Activated CD4-positive, CD25-positive, alpha-beta regulatory T cell treated with anti-CD3 and anti-CD28 coated beads, Interleukin-2, amount 50 U/mL, for 24 hours (primary cell): ENCODE results near the gene ERAP2.
"Not testable (repeated sequence)": the region's sequence is repeated elsewhere in the genome, so short reads cannot be mapped to it uniquely, and the experiment has no call there.

Source experiments
- ATAC-seq, 2 donors: fragments of 150-1000 bp; cut with Tn5 transposase; one replicate each; pipeline ENCODE4 v1.10.0; 2021; ENCODE audit warnings: mild to moderate bottlenecking in 1 of 2, moderate library complexity in 1 of 2

ERAP2 gene, protein sequence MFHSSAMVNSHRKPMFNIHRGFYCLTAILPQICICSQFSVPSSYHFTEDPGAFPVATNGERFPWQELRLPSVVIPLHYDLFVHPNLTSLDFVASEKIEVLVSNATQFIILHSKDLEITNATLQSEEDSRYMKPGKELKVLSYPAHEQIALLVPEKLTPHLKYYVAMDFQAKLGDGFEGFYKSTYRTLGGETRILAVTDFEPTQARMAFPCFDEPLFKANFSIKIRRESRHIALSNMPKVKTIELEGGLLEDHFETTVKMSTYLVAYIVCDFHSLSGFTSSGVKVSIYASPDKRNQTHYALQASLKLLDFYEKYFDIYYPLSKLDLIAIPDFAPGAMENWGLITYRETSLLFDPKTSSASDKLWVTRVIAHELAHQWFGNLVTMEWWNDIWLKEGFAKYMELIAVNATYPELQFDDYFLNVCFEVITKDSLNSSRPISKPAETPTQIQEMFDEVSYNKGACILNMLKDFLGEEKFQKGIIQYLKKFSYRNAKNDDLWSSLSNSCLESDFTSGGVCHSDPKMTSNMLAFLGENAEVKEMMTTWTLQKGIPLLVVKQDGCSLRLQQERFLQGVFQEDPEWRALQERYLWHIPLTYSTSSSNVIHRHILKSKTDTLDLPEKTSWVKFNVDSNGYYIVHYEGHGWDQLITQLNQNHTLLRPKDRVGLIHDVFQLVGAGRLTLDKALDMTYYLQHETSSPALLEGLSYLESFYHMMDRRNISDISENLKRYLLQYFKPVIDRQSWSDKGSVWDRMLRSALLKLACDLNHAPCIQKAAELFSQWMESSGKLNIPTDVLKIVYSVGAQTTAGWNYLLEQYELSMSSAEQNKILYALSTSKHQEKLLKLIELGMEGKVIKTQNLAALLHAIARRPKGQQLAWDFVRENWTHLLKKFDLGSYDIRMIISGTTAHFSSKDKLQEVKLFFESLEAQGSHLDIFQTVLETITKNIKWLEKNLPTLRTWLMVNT

DNA sequence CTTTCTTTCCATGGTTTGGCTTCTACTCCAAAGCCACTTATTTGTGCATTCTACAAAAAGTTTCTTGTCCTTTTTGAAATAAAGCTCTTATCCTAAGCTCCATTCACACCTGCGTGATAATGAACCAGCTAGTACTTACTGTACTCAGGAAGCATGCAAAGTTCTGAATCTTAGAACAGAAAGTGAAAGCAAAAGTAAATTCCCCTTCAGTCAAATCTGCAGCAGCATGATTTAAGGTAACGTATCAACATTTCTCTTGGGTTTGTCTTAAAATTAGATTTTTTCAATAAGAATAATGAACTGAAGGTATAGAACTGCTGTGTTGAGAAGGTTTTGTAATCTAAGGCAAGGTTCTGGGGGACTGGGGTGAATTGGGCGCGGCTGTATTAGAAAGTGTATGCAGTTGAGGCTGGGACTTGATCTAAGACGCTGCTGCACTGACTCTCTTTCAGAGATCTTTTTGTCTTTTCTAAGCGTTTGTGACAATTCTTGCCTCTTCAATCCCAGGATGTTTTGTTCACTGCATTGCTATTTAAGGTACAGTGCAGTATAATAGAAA, at the start of gene ERAP2:
TSS of gene ERAP2 (plus strand) at position 209 of the 559 bp plus-strand sequence. CDS start 3,186 bp downstream, outside the sequence.
- peak; percentile 81 to 82 for ATAC-seq

DNA sequence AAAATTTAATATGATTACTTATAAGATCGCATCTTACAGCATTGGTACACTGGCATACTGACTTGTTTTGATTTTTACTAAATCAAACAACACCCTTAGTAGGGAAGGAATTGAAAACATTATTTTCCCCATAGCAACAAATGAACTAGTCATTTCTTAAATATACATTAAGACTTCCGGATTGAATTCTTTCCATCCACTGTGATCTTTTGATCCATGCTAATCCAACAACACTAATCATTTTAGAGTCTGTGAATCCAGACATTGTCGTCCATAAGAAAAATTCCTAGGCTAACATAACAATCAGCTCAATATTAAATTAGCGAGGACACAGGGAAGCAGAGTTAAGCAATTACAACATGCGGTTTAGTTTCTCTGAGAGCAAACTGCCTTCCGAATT, 47.0 kb upstream of the ERAP2 start:
- no peak for ATAC-seq

DNA sequence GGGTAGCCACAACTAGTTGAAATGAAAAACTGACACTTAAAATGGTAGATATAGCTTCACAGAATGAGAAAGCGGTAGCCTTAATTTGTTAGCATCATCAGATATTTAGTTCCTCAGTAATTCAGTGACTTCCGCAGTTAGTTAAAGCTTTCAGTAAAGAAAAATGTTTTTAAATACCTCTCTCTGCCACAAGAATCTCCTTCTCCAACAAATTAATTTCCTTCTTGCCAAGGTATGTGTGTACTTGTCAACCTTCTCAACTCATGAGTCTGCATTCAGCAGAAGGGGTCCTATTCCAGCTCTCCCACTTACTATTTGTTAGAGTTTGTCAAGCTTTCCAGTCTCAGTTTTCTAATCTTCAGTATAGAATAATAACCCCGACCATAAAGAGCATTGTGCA, 42.3 kb upstream of the ERAP2 start:
- ATAC-seq = no peak

DNA sequence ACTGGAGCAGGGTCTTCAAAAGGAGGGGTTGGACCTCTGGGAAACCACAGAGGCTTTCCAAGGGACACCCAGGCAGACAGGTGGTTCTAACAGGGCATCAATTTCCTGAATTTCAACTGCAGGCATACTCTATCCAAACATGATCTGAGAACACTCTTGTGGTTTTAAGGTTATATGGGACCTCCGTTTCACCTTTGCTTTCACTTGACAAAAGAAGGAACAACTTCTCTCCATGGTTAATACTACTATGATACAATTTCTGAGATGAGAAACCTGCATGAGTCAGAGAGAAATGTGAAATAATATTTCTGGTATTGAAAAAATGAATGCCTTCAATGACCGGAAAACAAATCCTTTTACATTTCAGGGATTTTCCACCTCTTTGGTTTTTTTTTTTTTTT, 40.5 kb upstream of the ERAP2 start:
- peak in 1 of 2 donors; percentile 17 for ATAC-seq

DNA sequence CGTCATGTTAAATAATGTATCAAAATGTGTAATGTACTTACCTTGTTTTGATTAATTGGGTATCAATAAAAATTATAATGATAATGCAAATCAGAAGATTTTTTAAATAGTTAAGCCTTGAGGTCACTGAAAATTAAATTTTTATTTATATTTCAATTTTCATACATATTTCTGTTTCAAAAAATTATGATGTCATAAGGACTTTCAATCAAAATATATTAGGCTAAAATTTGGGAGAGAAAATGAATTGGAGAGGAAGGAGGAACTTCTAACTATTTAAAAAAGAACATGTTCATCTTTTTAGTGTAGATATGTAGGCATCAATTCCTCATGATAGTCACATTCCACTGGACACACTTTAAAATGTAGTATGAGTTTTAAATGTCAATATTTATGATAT, 39.5 kb upstream of the ERAP2 start:
- no peak for ATAC-seq

DNA sequence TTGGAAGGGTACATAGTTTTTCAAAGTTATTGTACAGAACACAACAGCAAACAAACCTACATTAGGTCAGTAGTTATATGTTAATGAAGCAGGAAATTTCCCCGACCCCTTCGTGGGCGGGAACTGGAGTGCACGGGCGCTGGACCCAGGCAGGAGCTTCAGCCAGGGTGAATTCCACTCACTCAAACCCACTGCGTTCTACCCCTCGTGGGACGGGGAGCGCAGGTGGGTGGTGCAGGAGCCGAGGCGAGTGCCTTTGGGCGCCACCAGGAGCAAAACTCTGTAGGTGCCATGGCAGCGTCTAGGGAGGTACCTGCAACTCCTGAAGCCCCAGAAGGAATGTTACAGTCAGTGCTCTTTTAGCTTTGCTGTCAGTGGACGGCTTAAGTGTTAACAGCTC, 39.0 kb upstream of the ERAP2 start:
- no peak for ATAC-seq

DNA sequence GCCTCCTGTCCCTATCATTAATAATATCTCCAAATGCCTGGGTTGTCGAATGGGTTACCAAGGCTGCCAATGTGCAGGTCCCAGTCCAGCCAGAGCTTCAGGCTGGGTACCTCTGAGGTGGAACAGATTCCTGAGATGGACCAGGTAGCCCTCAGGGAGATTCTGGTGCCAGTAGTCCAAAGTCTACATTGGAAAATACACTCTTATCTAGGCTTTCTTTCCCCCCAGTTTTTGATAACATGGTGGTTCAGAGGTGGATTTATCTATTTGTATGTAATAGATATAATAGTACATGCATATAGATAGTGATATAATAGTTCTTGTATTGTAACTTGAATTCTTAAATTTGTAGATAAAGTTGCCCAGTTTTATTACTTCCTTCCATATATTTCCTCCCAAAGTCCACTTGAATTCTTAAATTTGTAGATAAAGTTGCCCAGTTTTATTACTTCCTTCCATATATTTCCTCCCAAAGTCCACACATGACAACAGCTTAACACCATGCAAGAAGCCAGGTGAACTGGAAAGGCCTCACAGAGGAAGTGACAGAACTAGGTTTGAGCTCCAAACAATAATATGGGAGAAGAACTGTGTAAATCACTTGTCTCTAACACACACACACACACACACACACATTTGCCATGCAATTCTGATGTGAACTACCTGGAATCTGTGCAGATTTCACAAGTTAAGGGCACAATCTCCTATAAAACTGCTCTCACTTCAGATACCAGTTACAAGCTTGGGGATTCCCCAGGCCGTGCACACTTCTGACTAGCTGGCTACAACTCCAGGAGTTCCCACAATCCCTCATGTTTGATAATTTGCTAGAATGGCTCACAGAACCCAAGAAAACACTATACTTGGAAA, 37.9 kb upstream of the ERAP2 start:
- ATAC-seq = no peak

DNA sequence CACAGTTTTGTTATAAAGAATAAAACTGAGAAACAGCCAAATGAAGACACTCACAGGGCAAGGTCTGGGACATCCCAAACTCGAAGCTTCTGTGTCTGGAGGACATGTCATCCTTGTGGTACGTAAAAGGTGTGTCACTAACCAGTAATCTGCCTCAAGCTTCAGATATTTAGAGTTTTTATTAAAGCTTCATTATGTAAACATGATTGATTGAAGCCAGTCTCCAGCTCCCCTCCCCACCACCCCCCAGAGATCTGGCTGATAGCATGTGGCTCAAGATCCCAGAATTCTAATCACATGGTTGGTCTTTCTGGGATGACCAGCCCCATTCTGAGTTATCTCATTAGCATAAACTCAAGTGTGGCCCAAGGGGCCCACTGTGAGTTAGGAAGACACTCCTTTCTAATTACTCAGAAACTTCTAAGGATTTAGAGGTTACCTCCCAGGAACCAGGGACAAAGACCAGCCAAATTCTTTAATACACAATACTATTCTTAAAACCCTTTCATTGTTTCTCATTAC, 37.2 kb upstream of the ERAP2 start:
- no peak for ATAC-seq

DNA sequence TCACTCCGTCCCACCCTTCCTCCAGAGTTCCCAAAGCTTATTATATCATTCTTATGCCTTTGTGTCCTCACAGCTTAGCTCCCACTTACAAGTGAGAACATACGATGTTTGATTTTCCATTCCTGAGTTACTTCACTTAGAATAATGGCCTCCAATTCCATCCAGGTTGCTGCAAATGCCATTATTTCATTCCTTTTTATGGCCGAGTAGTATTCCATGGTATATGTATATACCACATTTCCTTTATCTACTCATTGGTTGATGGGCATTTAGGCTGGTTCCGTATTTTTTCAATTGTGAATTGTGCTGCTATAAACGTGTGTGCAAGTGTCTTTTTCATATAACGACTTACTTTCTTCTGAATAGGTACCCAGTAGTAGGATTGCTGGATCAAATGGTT, 34.4 kb upstream of the ERAP2 start:
- not testable (repeated sequence) for ATAC-seq

DNA sequence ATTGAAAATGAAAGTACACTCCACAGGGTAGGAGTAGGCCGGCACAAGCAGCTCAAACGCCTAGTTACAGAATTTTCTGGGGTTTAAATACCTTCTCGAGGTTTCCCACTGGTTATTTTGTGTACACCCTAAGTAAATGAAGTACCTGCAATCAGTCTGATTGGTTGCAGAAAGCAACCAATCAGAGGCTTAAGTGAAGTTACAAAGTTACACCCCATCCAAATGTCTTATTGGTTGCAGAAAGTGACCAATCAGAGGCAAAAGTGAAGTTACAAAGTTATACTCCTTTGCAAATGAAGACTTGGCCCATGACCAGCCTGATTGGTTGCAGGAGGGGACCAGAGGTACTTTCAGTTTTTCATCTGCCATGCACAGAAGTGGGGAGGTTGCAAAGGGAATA, 33.2 kb upstream of the ERAP2 start:
- no peak for ATAC-seq

DNA sequence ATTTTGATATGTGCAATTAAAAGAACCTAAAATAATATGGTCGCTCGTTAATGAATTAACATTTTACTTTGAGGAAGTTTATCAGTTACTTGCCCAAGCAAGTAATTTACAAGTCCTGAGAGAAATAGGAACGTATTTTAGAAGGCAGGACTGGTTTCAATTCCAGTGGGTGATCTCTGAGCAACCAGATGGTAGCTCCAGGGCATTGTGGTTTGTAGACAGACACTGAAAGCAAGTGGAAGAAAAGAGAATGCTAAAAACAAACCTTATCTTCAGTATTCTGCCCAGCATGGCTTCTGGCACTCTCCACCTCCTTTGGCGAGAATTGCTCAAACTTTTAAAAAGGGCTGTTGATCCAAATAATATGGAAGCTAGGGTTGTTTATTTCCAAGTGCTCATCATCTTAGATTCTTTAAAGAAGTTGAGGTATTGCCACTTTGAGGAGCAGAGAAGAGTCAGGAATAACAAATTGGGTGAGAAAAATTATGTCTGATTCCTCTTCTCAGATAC, 31.8 kb upstream of the ERAP2 start:
- no peak for ATAC-seq

DNA sequence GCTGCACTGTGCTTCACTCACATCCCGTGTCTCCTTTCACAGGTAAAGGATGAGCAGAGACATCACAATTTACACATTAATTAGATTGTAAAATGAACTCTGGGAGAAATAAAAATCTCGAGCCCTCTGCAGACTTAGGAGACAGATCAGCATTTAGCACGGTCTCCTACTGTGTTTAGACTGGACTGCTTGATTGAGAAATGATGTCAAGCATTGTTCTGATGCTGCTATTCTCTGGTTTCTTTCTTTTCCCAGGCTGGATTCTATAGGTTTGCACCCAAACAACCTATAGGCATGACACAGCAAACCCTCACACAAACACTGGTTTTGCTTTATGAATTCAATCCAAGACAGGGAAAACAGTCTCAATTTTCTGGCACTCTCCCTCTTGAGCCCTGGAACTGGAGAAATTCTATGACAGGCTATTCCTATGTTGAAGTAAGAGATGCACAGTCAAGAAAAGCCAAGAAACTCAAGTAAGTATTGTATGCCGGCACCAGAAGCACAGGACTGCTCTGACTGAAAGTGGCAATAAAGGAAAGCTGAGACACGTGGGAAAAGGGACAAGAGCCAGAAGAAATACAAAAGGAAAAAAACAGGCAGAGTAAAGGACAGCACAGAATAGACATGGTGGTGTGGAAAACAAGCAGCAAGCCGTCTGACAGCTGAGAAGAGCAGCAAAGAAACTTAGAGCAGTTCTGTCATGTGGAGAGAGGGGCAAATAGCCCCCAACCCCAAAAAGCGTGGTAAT, 24.8 kb upstream of the ERAP2 start:
- ATAC-seq = no peak

DNA sequence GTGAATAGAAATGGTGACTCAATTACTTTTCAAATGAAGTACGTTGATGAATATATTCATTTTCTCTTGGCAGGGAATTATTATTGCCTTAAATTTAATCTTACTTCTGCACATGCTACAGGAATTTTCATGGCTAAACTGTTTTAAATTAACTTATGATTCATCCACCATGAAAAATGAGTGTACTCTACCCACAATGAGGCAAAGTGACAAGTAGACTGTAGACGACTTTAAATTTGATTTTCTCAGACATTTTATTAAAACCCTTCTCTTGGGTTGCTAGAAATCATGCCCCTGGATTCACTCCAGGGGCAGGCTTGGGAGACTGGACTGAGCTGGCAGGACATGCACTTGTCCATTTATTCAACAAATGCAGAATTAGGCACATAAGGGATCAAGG, 23.5 kb upstream of the ERAP2 start:
- no peak for ATAC-seq

DNA sequence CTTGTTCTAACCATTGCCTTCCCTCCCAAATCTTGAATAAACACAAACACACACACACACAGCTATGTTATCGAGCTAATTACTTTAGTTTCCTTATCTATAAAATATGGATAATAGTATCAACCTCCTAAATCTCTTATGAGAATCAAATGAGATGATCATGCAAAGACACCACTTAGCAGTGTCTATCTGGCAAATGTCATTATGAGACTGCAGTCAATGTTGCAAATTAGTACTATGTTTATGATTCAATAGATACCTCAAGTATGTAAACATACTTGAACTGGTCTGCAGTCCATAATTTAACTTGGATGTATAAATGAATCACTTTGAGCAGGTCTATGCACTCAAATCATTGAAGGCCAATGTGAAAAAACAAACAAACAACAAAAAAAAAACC, 22.2 kb upstream of the ERAP2 start:
- ATAC-seq = no peak

DNA sequence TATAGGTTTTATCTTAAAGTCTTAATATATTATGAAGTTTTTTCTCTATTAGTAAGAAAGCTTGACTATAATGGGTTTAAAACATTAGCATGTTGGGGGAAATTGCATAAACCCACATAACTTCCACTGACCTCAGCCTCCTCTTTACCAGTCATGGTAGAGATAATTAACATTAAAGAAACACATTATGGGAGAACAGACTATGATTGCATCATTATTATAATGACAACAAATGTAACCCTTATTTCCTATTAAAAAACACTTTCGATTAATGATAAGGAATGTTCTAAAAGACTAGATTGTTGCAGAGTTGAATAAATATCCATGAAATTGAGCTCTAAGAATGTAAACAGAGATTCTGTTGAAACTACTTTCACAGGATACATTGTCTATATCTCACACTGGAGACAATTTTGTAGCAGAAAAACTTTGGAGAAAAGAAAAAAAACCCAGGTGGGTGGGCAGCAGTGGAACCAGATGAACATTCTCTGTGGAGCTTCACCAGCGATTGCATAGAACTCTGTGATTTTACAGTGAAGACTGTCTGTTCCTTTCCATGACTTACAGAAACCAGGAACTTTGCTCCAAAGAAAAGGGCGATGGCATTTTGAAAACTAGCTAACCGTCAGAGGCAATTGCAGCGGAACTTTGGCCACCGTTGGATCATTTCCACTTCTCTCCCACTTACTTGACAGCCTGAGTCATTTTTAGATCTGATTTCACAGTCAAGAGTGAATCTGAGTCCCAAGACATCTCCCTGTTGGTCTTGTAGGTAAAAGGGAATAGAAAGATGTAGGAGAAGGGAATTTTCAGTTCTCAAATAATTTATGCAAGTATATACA, 21.0 kb upstream of the ERAP2 start:
- ATAC-seq = no peak

DNA sequence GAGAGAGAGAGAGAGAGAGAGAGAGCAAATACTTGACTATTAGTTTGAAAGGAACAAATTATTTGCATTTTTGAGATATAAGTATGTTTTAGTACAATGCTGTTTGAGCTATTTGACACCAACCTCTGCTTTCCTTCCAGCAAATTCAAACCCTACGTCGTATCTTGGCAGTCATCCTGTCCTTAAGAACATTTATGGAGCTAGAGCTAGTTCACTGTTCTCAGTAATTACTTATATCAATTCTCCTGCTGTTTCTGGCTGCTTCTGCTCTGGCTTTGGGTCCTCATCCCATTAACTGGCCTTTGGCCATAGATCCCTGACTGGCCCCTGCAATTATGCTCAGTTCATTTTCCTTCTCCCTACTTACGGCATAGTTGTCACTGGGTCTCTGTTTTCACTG, 19.9 kb upstream of the ERAP2 start:
- ATAC-seq = no peak

DNA sequence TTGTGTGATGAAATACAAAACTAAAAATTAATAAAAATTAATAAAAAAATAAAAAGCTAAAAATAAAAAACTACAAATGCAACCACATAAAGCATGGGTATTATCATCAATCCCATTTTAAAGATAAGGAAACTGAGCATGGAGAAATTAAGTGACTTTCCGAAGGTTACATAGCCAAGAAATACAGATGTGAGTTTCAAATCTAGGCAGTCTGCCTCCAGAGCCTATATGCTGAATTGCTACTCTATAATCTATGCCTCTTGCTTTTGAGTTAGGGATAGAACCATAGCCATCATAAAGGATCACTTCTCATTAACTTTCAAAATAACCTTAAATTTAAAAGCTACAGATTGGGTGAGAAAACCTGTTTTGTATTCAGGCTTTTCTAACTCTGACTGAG, 18.8 kb upstream of the ERAP2 start:
- no peak for ATAC-seq

DNA sequence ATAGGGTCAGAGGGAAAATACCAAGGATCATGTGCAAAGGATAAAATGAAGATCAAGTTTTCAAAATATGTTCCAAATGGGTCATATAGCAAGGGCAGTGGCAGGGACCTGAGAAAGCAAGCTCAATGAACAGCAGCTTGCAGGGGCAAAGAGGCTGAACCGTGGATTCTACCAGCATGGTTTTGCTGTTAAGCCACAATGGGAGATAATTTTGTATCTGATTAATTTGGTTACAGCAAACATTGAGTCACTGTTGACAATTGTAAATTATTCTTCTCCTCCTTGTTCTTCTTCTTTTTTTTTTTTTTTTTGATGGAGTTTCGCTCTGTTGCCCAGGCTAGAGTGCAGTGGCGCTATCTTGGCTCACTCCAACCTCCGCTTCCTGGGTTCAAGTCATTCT, 18.4 kb upstream of the ERAP2 start:
- no peak for ATAC-seq

DNA sequence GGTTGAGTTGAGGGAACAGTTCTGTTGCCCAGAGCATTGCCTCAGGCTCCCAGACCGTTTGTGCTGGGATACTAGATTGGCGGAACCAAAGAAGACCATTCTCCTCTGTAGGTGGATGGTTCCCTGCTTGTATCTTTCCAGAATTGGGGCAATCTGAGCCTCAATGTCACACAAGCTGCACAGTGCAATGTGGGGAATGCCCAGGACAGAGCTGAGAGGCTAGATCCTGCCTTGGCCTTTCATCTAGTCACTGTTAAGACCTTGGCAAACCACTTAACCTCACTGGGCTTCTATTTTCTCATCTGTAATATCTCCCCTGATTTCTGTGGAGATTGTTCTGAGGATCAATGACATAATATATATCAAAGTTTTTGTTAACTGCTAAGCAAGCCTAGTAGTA, 16.9 kb upstream of the ERAP2 start:
- no peak for ATAC-seq

DNA sequence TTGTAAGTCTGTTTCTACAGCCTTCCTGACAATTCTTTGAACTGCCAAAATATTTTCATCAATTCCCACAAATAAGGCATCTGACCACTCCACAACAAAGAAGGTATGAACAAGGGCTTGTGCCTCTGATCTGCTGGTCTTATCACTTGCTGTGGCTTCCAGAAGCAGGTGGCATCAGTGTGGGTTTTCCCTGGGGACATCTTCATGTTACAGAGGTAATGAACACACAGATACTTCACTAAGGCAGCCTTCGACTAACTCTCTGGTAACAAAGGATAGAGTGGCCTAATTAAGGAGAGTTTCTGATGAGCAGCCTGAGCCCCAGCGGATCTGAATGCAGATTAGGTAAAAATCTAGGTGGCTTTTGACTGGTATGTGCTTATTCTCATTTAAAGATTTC, 15.2 kb upstream of the ERAP2 start:
- ATAC-seq = no peak
